Measurements from ENCODE around the gene SMIM5. TPM values are rescaled to one million over a fixed set of nuclear protein-coding genes. Genes with fewer than 3 reads are reported as not detected.

The SMIM5 gene
- total and polyA plus RNA-seq, 2 of the 13 experiments (the other 11 are each of a cell fraction or from before 2014, with no cell fraction given): not detected

DNA sequence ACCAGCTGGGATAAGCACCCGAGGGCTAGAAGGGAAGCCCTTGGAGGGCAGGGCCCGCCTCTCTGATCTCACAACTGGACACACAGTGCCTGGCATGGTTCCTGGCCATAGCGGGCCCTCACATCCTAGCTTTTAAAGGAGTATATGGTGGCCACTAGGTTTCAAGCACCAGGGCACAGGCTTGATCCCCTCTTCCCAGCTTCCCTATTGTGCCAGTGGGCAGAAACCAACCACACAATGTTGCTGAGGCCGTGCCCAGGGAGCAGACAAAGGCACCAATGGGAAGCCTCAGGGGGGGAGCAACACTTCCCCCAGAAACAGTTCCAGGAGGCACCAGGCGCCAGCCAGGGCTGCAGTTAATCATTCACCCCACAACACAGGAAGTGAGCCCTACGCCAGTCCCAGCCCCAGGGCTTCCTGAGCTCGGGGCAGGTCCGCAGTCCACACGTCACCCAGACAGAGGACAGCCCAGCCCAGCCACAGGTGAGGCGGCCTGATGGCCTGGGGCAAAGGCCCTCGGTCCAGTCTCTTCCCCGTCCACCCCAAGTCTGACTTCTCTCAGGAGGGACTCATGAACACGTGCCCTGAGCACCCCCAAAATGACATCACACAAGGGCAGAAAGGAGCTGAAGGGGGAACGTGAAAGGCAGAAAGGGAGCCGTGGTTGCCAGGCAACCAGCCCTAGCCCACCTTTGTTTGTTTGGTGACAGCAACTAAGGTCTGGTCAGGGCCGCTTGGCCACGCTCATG lies 12.8 kb downstream of the SMIM5 start (continued):
- TF ChIP-seq DR1 (CRISPR knock-in tag; IDR thresholded peaks at IDR 0.05) (peak; percentile 74), KDM6A (CRISPR knock-in tag; IDR thresholded peaks at IDR 0.05; ENCODE audit: low read depth) (0 out of 2 replicates have a peak, but pooled peaks have one; percentile 38), ZNF605 (CRISPR knock-in tag; IDR thresholded peaks at IDR 0.05) (peak; percentile 62; the same call in 1 of the 2 replicates), NR2C2 (CRISPR knock-in tag; IDR thresholded peaks at IDR 0.05; ENCODE audit: borderline replicate concordance) (peak; percentile 32), AGO2 (optimal IDR thresholded peaks at IDR 0.05; ENCODE audit: low read depth, low read length) (peak; percentile 48), HNRNPLL (IDR thresholded peaks at IDR 0.05; ENCODE audit: low read depth, low read length, poor library complexity, severe bottlenecking) (peak; percentile 90), NFKBIZ (CRISPR knock-in tag; IDR thresholded peaks at IDR 0.05) (no peak), HES4 (CRISPR knock-in tag; IDR thresholded peaks at IDR 0.05; ENCODE audit: borderline replicate concordance) (no peak), ZNF564 (CRISPR knock-in tag; IDR thresholded peaks at IDR 0.05) (no peak), NFE2 (CRISPR knock-in tag; IDR thresholded peaks at IDR 0.05) (no peak), FOXK2 (IDR thresholded peaks at IDR 0.05) (no peak), PHB2 (IDR thresholded peaks at IDR 0.05; ENCODE audit: partially characterized antibody) (no peak), SP4 (CRISPR knock-in tag; IDR thresholded peaks at IDR 0.05) (peak; percentile 57), NCOA2 (CRISPR knock-in tag; IDR thresholded peaks at IDR 0.05) (no peak), RFX3 (CRISPR knock-in tag; IDR thresholded peaks at IDR 0.05) (peak; percentile 76), RBM39 (IDR thresholded peaks at IDR 0.05; ENCODE audit: low read depth, low read length, poor library complexity, severe bottlenecking) (peak; percentile 52), ZNF782 (CRISPR knock-in tag; IDR thresholded peaks at IDR 0.05; ENCODE audit: borderline replicate concordance) (no peak), ARNT2 (CRISPR knock-in tag; IDR thresholded peaks at IDR 0.05; ENCODE audit: low read depth) (no peak), FOXA3 (CRISPR knock-in tag; IDR thresholded peaks at IDR 0.05) (peak; percentile 3; the same call in 1 of the 2 replicates), ZNF44 (CRISPR knock-in tag; IDR thresholded peaks at IDR 0.05) (peak; percentile 97), MATR3 (CRISPR knock-in tag; IDR thresholded peaks at IDR 0.05) (no peak), SNRNP70 (IDR thresholded peaks at IDR 0.05; ENCODE audit: low read depth, low read length) (no peak), NFE2L1 (CRISPR knock-in tag; IDR thresholded peaks at IDR 0.05; ENCODE audit: borderline replicate concordance) (no peak), MLLT10 (CRISPR knock-in tag; IDR thresholded peaks at IDR 0.05) (no peak), ZNF382 (CRISPR knock-in tag; IDR thresholded peaks at IDR 0.05; ENCODE audit: borderline replicate concordance) (no peak), HDAC2 (CRISPR knock-in tag; IDR thresholded peaks at IDR 0.05) (peak; percentile 73; the same call in 1 of the 2 replicates), MAFG (CRISPR knock-in tag; IDR thresholded peaks at IDR 0.05) (no peak), ARNTL (CRISPR knock-in tag; IDR thresholded peaks at IDR 0.05) (peak; percentile 76), ELF1 (CRISPR knock-in tag; IDR thresholded peaks at IDR 0.05) (peak; percentile 95)
- TF ChIP-seq, protein P1, sequence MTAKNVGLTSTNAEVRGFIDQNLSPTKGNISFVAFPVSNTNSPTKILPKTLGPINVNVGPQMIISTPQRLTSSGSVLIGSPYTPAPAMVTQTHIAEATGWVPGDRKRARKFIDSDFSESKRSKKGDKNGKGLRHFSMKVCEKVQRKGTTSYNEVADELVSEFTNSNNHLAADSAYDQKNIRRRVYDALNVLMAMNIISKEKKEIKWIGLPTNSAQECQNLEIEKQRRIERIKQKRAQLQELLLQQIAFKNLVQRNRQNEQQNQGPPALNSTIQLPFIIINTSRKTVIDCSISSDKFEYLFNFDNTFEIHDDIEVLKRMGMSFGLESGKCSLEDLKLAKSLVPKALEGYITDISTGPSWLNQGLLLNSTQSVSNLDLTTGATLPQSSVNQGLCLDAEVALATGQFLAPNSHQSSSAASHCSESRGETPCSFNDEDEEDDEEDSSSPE (CRISPR knock-in tag; IDR thresholded peaks at IDR 0.05): peak; percentile 48; the same call in 1 of the 2 replicates

Measured in HepG2 (cell line).